Midbrain (tissue), 1 donor: ENCODE results near the gene BSPRY.
"Not testable (repeated sequence)": the region's sequence is repeated elsewhere in the genome, so short reads cannot be mapped to it uniquely, and the experiment has no call there.

ENCODE experiments used
- DNase-seq: peaks from one replicate; lab custom pipeline; 2025; lab: John Stamatoyannopoulos, UW

The BSPRY gene

GRCh38 chr9:113341712-113342410, 7.5 kb upstream of the BSPRY start:
- no peak for DNase-seq

GRCh38 chr9:113343732-113344231, 5.6 kb upstream of the BSPRY start:
- DNase-seq: peak; percentile 96

DNA sequence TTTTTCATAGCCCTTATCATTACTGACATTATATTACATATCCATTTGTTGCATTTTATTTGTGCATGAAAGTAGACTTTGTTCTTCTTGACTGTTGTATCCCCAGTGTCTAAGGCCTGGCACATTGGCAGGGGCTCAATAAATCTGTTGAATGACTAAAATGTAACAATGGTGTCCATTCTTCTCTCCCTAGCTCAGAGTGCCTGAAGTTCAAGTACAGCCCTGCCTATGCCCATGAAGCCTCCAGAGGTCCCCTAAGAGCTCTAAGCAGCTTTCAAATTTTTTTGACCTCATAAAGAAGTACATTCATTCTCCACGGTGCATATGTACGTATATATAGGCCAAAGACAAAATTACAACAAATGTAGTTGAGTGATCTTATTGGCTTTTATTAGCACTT, 4.2 kb upstream of the BSPRY start:
- peak; percentile 68 for DNase-seq

- no peak for DNase-seq
Observed at GRCh38 chr9:113345671-113346070, 3.7 kb upstream of the BSPRY start.

- no peak for DNase-seq
Observed at GRCh38 chr9:113348437-113348836, 904 bp upstream of the BSPRY start.

DNA sequence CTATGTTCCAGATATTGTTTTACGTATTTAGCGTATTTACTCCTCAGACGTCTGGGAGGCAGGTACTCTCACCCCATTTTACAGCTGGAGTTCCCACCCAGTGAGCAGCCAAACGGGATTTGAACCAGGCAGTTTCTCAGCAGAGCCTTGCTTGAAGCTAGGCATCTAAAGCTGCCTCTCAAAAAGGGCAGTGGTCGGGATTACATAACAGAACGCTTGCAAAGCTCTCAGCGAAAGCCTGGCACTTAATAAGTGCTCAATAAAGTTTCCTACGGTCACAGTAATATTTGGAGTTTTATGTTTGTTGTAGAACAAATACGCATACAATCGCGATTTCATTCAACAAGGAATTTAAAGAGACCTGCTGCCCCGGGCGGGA, 286 bp upstream of the BSPRY start:
- no peak for DNase-seq

DNA sequence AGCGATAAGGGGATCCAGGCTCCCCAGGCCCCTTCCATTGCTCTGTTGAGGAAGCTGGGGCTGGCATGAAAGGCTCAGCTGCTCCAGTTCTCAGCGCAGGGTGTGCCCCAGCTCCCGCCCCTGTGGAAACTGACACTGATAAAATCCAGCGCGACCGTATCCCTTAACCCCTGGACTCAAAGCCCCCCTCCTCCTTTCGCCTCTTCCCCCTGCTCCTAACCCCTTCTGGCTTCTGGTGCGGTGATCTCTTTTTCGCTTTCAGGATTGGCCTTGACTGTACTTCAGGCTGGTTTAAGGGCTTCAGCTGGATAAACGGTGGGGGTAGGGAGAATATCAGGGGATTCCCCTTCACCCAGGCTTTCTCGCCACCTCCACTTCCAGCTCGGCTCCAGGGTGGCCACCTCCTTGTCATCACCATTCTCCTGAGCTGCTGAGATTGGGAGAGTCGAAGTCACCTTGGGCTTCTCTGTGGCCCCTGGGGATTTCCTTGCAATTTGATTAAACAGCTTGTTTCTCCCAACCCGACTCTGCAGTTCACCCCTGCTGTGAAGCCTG, 843 bp downstream of the BSPRY start:
- DNase-seq: no peak

GRCh38 chr9:113350937-113351336, 1.6 kb downstream of the BSPRY start:
- DNase-seq: no peak

GRCh38 chr9:113352006-113352405, 2.7 kb downstream of the BSPRY start:
- no peak for DNase-seq

- no peak for DNase-seq
Observed at GRCh38 chr9:113352411-113352810, 3.1 kb downstream of the BSPRY start.

DNA sequence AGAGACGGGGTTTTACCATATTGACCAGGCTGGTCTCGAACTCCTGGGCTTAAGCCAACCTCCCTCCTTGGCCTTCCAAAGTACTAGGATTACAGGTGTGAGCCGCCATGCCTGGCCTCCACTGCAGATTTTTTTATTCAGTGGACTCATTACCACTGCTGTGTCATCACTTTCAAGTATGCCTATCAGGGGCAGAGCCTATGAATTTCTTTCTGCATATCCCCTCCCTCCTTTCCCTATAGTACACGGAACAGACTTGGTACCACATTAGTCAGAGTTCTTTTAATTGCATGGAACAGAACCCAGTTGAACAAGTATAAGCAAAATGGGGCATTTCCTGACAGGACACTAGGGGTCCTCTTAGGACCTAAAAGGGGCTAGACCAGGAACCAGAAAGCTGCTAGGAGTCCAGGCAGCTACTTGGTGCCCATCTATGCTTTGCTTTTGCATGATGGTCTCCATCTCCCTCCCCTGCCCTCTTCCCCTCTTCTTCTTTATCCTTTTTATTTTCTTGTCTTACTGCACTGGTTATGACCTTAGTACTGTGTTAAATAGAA, 5.8 kb downstream of the BSPRY start:
- no peak for DNase-seq

DNA sequence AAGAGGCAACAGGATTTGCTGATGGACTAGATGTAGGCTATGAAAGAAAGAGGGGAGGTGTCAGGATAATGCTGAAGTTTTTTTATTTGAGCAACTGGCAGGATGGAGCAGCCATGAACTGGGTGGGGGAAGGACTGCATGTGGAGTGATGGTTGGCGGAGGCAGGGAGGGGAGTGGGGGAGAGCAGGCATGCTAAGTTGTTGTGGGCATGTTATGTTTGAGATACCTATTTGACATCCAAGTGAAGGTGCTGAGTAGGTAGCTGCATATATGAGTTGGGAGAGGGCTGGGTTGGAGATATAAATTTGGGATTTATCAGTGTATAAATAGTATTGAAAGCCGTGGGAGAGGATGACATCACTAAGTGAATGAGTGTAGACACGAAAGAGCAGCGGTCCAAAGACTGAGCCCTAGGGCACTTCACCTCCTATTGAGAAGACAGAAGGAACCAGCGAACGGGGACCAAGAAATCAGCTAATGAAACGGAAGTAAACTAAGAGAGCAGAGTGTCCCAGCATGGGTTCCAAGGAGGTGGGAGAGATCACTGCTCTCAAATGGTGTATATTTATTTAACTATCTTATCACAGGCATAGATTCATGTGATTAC, 7.4 kb downstream of the BSPRY start:
- no peak for DNase-seq

GRCh38 chr9:113359385-113359784, 10.0 kb downstream of the BSPRY start:
- DNase-seq: no peak

- DNase-seq: no peak
Observed at GRCh38 chr9:113360242-113360842, 11.0 kb downstream of the BSPRY start.

GRCh38 chr9:113361304-113362018, 12.1 kb downstream of the BSPRY start:
- DNase-seq: no peak

DNA sequence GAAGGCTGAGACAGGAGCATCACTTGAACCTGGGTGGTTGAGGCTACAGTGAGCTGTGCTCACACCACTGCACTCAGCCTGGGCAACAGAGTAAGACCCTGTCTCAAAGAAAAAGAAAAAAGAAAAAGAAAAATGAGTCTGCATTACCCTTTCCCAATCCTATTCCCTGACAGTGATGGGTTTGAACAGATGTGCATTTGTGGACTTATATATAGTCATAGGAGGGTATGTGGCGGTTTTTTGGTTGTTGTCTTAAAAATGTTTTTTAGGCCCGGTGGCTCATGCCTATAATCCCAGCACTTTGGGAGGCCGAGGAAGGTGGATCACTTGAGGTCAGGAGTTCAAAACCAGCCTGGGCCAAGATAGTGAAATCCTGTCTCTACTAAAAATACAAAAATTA, 14.0 kb downstream of the BSPRY start:
- no peak for DNase-seq

- no peak for DNase-seq
Observed at GRCh38 chr9:113364951-113365350, 15.6 kb downstream of the BSPRY start.

DNA sequence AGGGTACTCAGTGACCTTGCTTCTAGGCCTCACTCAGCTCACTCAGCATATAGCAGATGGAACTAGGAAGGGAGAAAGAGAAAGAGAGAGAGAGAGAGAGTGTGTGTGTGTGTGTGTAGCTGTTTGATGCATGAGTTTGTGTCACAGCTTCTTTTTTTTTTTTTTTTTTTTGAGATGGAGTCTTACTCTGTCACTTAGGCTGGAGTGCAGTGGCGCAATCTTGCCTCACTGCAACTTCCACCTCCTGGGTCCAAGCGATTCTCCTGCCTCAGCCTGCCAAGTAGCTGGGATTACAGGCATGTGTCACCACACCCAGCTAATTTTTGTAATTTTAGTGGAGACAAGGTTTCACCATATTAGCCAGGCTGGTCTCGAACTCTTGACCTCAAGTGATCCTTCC, 16.3 kb downstream of the BSPRY start:
- not testable (repeated sequence) for DNase-seq

DNA sequence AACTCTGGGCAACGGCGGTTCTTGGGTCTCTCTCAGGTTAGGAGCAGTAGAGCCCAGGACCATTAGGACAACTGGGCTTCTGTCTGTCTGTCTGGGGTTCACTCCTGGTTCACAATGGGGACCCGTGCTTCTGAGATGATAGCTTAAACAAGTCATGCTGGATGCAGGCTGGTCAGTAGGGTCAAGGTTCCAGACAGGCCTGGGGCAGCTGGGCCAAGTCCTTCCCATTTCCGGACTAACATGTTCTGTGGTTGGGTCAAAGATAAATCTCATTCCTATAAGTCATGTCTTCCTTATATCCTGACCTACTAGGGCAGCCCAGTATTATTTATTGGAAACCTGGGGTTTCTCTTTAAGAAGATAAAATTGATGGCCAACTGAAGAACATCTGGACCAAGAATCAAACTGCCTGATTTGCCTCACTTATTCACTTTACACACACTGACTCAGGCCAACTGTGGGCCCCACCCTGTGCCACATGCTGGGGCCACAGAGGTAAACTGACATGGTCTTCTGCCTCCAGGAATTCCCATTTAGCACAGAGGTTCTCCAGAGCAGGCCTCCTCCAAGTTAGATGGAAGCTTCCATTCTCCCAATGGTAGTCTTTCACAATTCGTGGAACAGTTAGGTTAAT, 19.1 kb downstream of the BSPRY start:
- DNase-seq: no peak

DNA sequence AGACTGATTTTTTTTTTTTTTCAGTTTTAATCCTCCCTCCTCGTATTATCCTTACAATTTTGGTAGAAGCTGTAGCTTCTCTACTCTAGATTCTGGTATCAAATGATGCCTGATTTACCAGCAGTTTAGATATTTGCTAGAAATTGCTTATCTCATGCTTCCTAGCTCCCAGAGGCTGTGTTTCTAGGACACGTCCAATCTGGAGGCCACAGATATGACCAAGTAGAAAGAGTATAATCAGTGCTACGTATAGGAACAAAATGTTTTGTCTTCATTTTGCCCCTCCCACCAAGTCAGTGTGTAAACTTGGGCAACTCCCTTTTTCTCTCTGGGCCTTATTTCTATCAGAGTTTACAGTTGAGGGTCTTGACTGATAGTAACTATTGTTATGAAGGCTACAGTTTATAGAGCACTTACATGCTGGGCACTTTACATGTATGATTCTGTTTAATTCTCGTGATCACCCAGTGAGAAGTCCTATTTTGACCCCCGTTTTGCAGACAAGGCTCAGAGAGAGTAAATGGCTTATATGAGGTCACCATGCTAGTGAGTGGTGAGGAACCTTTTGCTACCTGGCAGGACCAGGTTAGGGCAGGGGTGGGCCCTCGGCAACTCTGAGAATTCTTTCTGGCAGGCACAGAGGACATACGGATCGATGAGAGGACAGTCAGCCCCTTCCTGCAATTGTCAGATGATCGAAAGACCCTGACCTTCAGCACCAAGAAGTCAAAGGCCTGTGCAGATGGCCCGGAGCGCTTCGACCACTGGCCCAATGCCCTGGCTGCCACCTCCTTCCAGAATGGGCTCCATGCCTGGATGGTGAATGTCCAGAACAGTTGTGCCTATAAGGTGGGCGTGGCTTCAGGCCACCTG, 19.9 kb downstream of the BSPRY start:
- no peak for DNase-seq

DNA sequence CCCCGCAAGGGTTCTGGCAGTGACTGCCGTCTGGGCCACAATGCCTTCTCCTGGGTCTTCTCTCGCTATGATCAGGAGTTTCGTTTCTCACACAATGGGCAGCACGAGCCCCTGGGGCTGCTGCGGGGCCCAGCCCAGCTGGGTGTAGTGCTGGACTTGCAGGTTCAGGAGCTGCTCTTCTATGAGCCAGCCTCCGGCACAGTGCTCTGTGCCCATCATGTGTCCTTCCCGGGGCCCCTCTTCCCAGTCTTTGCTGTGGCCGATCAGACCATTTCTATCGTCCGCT, 20.5 kb downstream of the BSPRY start:
- no peak for DNase-seq
